ENCODE results near the gene FASTK. TPM values are rescaled to one million over a fixed set of nuclear protein-coding genes. Genes with fewer than 3 reads are reported as not detected.
A peak's percentile ranks its signal among the peaks of the same experiment; 100 is the strongest.

Gene FASTK, protein sequence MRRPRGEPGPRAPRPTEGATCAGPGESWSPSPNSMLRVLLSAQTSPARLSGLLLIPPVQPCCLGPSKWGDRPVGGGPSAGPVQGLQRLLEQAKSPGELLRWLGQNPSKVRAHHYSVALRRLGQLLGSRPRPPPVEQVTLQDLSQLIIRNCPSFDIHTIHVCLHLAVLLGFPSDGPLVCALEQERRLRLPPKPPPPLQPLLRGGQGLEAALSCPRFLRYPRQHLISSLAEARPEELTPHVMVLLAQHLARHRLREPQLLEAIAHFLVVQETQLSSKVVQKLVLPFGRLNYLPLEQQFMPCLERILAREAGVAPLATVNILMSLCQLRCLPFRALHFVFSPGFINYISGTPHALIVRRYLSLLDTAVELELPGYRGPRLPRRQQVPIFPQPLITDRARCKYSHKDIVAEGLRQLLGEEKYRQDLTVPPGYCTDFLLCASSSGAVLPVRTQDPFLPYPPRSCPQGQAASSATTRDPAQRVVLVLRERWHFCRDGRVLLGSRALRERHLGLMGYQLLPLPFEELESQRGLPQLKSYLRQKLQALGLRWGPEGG
- total RNA-seq: 10 to 100 TPM; 43.0 to 83.6 (median 75.9) TPM

DNA sequence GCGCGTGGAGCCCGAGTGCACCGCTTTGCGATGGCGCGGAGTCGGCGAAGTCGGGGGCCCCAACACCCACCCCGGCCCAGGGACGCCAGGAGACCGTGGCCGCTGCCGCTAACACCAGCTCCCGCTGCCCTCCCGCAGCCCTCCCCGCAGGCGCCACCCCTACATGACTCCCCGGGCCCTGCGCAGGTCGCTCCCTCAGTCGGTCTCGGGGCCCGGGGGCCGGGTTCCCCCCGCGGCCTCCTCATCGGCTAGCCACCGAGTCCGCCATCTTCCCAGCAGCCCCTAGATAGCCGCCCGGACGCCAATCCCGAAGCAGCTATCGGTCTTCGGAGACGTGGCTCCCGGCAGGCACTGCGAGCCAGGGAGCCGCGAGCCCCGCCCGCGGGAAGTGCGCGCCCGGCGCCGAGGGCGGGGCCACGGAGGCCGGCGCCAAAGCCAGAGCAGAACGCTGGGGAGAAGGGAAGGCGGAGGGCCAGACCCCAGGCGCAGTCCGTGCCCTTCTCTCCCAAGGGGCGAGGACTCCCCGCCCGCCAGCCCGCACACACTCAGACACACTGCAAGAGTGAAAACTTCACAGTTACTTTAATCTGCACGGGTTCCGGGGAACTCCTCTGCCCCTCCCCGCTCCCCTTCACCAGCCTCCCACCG is at the start of gene FASTK:
FASTK (minus strand) TSS at position 288 of the 648 bp plus-strand sequence; CDS start at position 245, 43 bp downstream.
- WGBS, 2 donors: 0% methylated on average over 6 of the region's 66 CpGs; no CpG with 5 or more reads in 1 of the 2 donors
- H3K9me3 ChIP-seq: no peaks in the 10 kb centered on the region
- peaks cover 0 to 39% (median 8%) of the 10 kb centered on the region in 3 donors for H3K36me3 ChIP-seq
- peak within 1 kb of the TSS; percentile 91 to 97 (median 94) for H3K27ac ChIP-seq
- DNase-seq: peak; percentile 62
- TF ChIP-seq POLR2A (IDR thresholded peaks at IDR 0.05): peak in 3 of 4 donors; percentile 70 to 73 (median 71)
- TF ChIP-seq, protein P1, sequence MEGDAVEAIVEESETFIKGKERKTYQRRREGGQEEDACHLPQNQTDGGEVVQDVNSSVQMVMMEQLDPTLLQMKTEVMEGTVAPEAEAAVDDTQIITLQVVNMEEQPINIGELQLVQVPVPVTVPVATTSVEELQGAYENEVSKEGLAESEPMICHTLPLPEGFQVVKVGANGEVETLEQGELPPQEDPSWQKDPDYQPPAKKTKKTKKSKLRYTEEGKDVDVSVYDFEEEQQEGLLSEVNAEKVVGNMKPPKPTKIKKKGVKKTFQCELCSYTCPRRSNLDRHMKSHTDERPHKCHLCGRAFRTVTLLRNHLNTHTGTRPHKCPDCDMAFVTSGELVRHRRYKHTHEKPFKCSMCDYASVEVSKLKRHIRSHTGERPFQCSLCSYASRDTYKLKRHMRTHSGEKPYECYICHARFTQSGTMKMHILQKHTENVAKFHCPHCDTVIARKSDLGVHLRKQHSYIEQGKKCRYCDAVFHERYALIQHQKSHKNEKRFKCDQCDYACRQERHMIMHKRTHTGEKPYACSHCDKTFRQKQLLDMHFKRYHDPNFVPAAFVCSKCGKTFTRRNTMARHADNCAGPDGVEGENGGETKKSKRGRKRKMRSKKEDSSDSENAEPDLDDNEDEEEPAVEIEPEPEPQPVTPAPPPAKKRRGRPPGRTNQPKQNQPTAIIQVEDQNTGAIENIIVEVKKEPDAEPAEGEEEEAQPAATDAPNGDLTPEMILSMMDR (IDR thresholded peaks at IDR 0.05): peak in 1 of 6 experiments; percentile 14
- peaks cover 35 to 74% (median 43%) of the 10 kb centered on the region in 3 donors for H3K4me1 ChIP-seq
- intact Hi-C loops (cut with DNase I): no loop called here
- peak within 1 kb of the TSS; percentile 62 to 96 (median 84) for H3K4me3 ChIP-seq
- H3K27me3 ChIP-seq: no peaks in the 10 kb centered on the region

GRCh38 chr7:151129960-151130591 is 49.5 kb upstream of the FASTK start:
- Histone ChIP-seq H3K4me3 (no peak overlapping the region), H3K4me1 (peaks cover 9 to 21% (median 15%) of the 10 kb centered on the region in 3 donors), H3K36me3 (peaks cover 58 to 91% (median 59%) of the 10 kb centered on the region in 3 donors), H3K27ac (no peak overlapping the region), H3K9me3 (no peaks in the 10 kb centered on the region), H3K27me3 (no peaks in the 10 kb centered on the region)
- 40 to 95% methylated on average over 1 to 5 of the region's 9 CpGs for WGBS, 2 donors
- intact Hi-C loops (cut with DNase I): no loop called here
- no peak for DNase-seq
- no peak for TF ChIP-seq POLR2A (IDR thresholded peaks at IDR 0.05)
- TF ChIP-seq, protein P1 (IDR thresholded peaks at IDR 0.05): no peak

DNA sequence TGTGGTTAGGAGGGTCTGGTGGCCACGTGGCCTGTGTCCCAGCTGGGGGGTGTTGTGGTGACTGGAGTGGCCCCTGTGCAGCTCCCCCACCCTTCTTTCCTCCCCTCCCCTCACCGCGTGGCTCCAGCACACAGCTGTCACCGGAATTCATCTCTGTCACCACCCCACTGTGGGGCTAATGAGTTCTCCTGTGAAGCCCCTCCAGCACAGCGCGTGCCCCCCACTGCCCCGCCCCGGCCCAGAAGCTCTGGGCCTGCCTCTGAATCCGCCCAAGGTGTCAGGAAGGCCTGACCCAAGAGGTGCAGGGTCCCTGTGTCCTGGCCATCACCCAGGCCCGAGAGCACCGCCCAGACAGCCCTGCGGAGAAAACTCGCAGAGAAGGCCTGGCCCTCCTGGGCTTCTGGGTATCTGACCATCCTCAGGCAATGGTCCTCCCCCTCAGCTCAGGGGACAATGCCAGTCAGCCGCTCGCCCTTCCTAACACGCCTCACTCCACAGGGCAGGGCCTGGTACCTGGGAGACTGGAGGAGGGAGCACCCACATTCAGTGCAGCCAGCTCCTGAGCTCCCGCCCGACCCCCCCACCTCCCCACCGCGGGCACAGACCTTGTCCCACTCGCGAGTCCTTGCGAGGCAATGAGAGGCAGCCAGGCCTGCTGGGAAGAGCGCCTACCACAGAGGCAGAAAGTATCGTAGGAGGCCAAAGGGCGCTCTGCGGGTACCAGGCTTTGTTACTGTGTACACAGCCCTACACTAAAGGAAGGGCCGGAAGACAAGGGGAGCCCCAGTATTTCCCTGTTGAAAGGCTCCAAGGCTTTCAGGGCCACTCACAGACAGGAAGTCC is 48.7 kb upstream of the FASTK start:
- 71% methylated on average over 4 of the region's 28 CpGs; no CpG with 5 or more reads in 1 of the 2 donors for WGBS, 2 donors
- Histone ChIP-seq H3K36me3 (peaks cover 51 to 91% (median 57%) of the 10 kb centered on the region in 3 donors), H3K9me3 (no peaks in the 10 kb centered on the region), H3K27me3 (no peaks in the 10 kb centered on the region), H3K4me3 (no peak overlapping the region), H3K27ac (no peak overlapping the region), H3K4me1 (peaks cover 15 to 28% (median 20%) of the 10 kb centered on the region in 3 donors)
- TF ChIP-seq, protein P1 (IDR thresholded peaks at IDR 0.05): no peak
- no peak for TF ChIP-seq POLR2A (IDR thresholded peaks at IDR 0.05)
- no peak for DNase-seq
- intact Hi-C loops (cut with DNase I): no loop called here

DNA sequence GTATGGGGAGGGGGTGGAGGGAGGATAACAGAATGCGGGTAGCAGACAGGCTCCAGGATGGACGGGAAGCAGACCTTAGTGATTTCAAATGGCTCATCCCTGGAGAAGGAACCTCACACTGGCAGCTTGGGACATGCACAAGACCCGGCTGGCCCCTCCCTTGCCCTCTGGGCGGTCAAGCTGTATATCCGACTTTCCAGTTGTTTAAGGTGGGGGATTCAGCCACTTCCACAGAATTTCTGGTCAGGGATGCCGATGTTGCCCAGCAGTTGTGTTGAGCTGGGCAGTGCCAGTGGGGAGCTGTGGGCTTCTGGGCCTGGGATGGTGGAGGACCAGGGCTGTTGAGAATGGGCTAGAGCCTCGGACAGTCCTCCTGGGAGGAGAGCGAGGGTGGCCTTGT is 48.1 kb upstream of the FASTK start:
- WGBS, 2 donors: 76% methylated on average over 5 of the region's 8 CpGs; no CpG with 5 or more reads in 1 of the 2 donors
- peaks cover 46 to 91% (median 53%) of the 10 kb centered on the region in 3 donors for H3K36me3 ChIP-seq
- intact Hi-C loops (cut with DNase I): no loop called here

More for the DNA sequence above, 48.1 kb upstream of the FASTK start:
- Histone ChIP-seq H3K27me3 (no peaks in the 10 kb centered on the region), H3K9me3 (no peaks in the 10 kb centered on the region), H3K4me1 (peaks cover 18 to 34% (median 20%) of the 10 kb centered on the region in 3 donors), H3K27ac (no peak overlapping the region), H3K4me3 (no peak overlapping the region)
- DNase-seq: no peak
- TF ChIP-seq, protein P1 (IDR thresholded peaks at IDR 0.05): no peak
- TF ChIP-seq POLR2A (IDR thresholded peaks at IDR 0.05): no peak
